GM23338 (cell line): ENCODE data around the gene WNK2. TPM values are rescaled to one million over a fixed set of nuclear protein-coding genes. Genes with fewer than 3 reads are reported as not detected.

Experiments used
- ATAC-seq: fragments of 200-7000 bp; cut with Tn5 transposase; 3 replicates; pipeline ENCODE4 v1.9.1; 2020
- DNase-seq: peaks from one replicate; pipeline ENCODE4 v3.0.0-alpha.2; 2015; ENCODE audit warnings: low spot score
- H2AFZ ChIP-seq: fragments of 200-600 bp; sonication (generic); 2 replicates; pipeline ENCODE4 v1.8.0; 2016; ENCODE audit warnings: antibody characterized with exemption, mild to moderate bottlenecking, moderate library complexity
- H3F3A ChIP-seq: fragments of 200-600 bp; sonication (generic); replicated peaks from 2 replicates; pipeline ENCODE4 v1.8.0; 2017; ENCODE audit warnings: antibody characterized with exemption, mixed run types, low read depth
- H3K27ac ChIP-seq: fragments of 200-600 bp; sonication (generic); 2 replicates; pipeline ENCODE4 v1.6.1; 2016; ENCODE audit warnings: low read depth
- H3K27me3 ChIP-seq: fragments of 200-600 bp; sonication (generic); 2 replicates; pipeline ENCODE4 v1.8.0; 2016; ENCODE audit warnings: mild to moderate bottlenecking, mixed run types, moderate library complexity; ENCODE audit not compliant: insufficient read depth
- H3K36me3 ChIP-seq: fragments of 200-600 bp; sonication (generic); 2 replicates; pipeline ENCODE4 v1.8.0; 2016; ENCODE audit warnings: mild to moderate bottlenecking; ENCODE audit not compliant: insufficient read depth
- H3K4me1 ChIP-seq: fragments of 200-600 bp; sonication (generic); 2 replicates; pipeline ENCODE4 v1.8.0; 2016; ENCODE audit warnings: mild to moderate bottlenecking, moderate library complexity; ENCODE audit not compliant: insufficient read depth
- H3K4me2 ChIP-seq: fragments of 200-600 bp; sonication (generic); 2 replicates; pipeline ENCODE4 v1.7.1; 2017; ENCODE audit warnings: mixed run types
- H3K4me3 ChIP-seq: fragments of 200-600 bp; sonication (generic); 2 replicates; pipeline ENCODE4 v1.6.1; 2016; ENCODE audit warnings: mixed run types
- H3K79me2 ChIP-seq: fragments of 200-600 bp; sonication (generic); replicated peaks from 2 replicates; pipeline ENCODE4 v1.8.0; 2017; ENCODE audit warnings: mild to moderate bottlenecking; ENCODE audit not compliant: insufficient read depth
- H3K9me2 ChIP-seq: fragments of 200-600 bp; sonication (generic); 2 replicates; pipeline ENCODE4 v1.8.0; 2017; ENCODE audit not compliant: insufficient read depth
- H4K20me1 ChIP-seq: fragments of 200-600 bp; sonication (generic); replicated peaks from 2 replicates; pipeline ENCODE4 v1.8.0; 2017; ENCODE audit warnings: mild to moderate bottlenecking; ENCODE audit not compliant: insufficient read depth
- H3K27ac Mint-ChIP-seq: 2 replicates; pipeline ENCODE4 v1.8.0; 2020; ENCODE audit warnings: inconsistent platforms, mild to moderate bottlenecking, moderate library complexity, mixed read lengths
- H3K27me3 Mint-ChIP-seq: 3 replicates; pipeline ENCODE4 v1.8.0; 2022; ENCODE audit warnings: low read depth, mild to moderate bottlenecking, moderate library complexity, mixed read lengths, inconsistent platforms; ENCODE audit not compliant: insufficient read depth, poor library complexity
- H3K36me3 Mint-ChIP-seq: 3 replicates; pipeline ENCODE4 v1.8.0; 2021; ENCODE audit warnings: low read depth, mild to moderate bottlenecking, inconsistent platforms, moderate library complexity, mixed read lengths
- H3K4me1 Mint-ChIP-seq: 3 replicates; pipeline ENCODE4 v1.8.0; 2020; ENCODE audit warnings: mild to moderate bottlenecking, inconsistent platforms, mixed read lengths
- H3K4me3 Mint-ChIP-seq: 3 replicates; pipeline ENCODE4 v1.8.0; 2021; ENCODE audit warnings: moderate library complexity, mild to moderate bottlenecking, inconsistent platforms, mixed read lengths
- H3K9me3 Mint-ChIP-seq: 3 replicates; pipeline ENCODE4 v1.8.0; 2020; ENCODE audit warnings: moderate library complexity, mild to moderate bottlenecking, inconsistent platforms, mixed read lengths
- CREB1 ChIP-seq: fragments of 250-450 bp; sonication (Bioruptor Pico); IDR thresholded peaks from 2 replicates; pipeline ENCODE4 v1.5.0; 2020; ENCODE audit warnings: low read depth, mild to moderate bottlenecking, moderate library complexity
- EZH2phosphoT487 ChIP-seq: fragments of 200-600 bp; sonication (generic); IDR thresholded peaks from one replicate; pipeline ENCODE4 v1.8.1; 2018; ENCODE audit warnings: antibody characterized with exemption; ENCODE audit not compliant: unreplicated experiment
- JUNB ChIP-seq: IDR thresholded peaks from one replicate; pipeline ENCODE4 v1.6.1; 2016; ENCODE audit warnings: antibody characterized with exemption; ENCODE audit not compliant: unreplicated experiment
- NANOG ChIP-seq: IDR thresholded peaks from 2 replicates; pipeline ENCODE4 v1.6.1; 2016; ENCODE audit warnings: antibody characterized with exemption, borderline replicate concordance
- ZNF114 ChIP-seq: fragments of 250-450 bp; sonication (Bioruptor Pico); IDR thresholded peaks from 2 replicates; pipeline ENCODE4 v1.5.0; 2020; ENCODE audit warnings: mild to moderate bottlenecking, moderate library complexity
- polyA plus RNA-seq: library from polyadenylated mRNA; unstranded; fragments of >200 nt; fragmentation: Nextera tagmentation; extraction: Ambion mirVana; gene quantifications from 2 replicates; pipeline ENCODE4 v1.2.1, GENCODE V29; 2016
- total RNA-seq: library from RNA; depleted of rRNA; stranded (reverse); fragments of >200 nt; shearing (Covaris generic); gene quantifications from 2 replicates; pipeline ENCODE4 v1.2.3, GENCODE V29; 2014
- TF ChIP-seq, protein P1 (sequence below): IDR thresholded peaks from one replicate; pipeline ENCODE4 v1.6.1; 2018; ENCODE audit warnings: antibody characterized with exemption; ENCODE audit not compliant: unreplicated experiment
- TF ChIP-seq, protein P2 (sequence below), 2 experiments: fragments of 200-600 bp in 1 of 2; sonication (generic) in 1 of 2; conservative IDR thresholded peaks; 2 replicates each; pipeline versions ENCODE4 v1.5.1 to v1.6.1; 2016 to 2017; ENCODE audit warnings: antibody characterized with exemption in 2 of 2, low read depth in 2 of 2, mild to moderate bottlenecking in 2 of 2, moderate library complexity in 1 of 2
- TF ChIP-seq, protein P3 (sequence below): IDR thresholded peaks from 2 replicates; pipeline ENCODE4 v1.6.1; 2016; ENCODE audit warnings: antibody characterized with exemption

WNK2 gene
- total and polyA plus RNA-seq, 2 experiments from 2014 or later: 56.4 to 102 TPM

DNA sequence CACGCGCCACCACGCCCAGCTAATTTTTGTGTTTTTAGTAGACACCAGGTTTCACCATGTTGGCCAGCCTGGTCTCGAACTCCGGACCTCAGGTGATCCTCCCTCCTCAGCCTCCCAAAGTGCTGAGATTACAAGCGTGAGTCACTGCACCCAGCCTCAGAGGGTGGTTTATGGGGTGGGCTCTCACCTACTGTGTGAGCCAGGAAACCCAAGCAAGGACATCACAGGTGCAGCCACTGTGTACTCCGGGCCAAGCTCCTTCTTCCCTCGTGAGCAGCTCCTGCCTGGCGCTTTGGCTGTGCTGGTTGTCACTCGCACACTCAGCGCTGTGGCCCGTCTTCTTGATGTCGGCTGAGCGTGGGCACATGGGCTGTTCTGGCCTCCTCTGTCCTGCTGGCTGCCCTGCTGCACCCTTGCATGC lies 70.1 kb downstream of the WNK2 start:
- Histone ChIP-seq H3F3A (no peaks in the 10 kb centered on the region), H3K27me3 (no peaks in the 10 kb centered on the region), H3K9me2 (no peaks in the 10 kb centered on the region), H3K4me3 (no peak overlapping the region), H2AFZ (no peak overlapping the region), H3K36me3 (no peaks in the 10 kb centered on the region), H3K4me1 (peaks cover 2% of the 10 kb centered on the region; the same call in 1 of the 2 replicates), H4K20me1 (no peaks in the 10 kb centered on the region), H3K79me2 (no peaks in the 10 kb centered on the region), H3K4me2 (no peak overlapping the region), H3K27ac (no peak overlapping the region)
- H3K36me3 Mint-ChIP-seq: peaks cover 10% of the 10 kb centered on the region; the same call in 2 of the 3 replicates
- TF ChIP-seq, protein P1, sequence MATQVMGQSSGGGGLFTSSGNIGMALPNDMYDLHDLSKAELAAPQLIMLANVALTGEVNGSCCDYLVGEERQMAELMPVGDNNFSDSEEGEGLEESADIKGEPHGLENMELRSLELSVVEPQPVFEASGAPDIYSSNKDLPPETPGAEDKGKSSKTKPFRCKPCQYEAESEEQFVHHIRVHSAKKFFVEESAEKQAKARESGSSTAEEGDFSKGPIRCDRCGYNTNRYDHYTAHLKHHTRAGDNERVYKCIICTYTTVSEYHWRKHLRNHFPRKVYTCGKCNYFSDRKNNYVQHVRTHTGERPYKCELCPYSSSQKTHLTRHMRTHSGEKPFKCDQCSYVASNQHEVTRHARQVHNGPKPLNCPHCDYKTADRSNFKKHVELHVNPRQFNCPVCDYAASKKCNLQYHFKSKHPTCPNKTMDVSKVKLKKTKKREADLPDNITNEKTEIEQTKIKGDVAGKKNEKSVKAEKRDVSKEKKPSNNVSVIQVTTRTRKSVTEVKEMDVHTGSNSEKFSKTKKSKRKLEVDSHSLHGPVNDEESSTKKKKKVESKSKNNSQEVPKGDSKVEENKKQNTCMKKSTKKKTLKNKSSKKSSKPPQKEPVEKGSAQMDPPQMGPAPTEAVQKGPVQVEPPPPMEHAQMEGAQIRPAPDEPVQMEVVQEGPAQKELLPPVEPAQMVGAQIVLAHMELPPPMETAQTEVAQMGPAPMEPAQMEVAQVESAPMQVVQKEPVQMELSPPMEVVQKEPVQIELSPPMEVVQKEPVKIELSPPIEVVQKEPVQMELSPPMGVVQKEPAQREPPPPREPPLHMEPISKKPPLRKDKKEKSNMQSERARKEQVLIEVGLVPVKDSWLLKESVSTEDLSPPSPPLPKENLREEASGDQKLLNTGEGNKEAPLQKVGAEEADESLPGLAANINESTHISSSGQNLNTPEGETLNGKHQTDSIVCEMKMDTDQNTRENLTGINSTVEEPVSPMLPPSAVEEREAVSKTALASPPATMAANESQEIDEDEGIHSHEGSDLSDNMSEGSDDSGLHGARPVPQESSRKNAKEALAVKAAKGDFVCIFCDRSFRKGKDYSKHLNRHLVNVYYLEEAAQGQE: no peak
- TF ChIP-seq NANOG: no peak
- TF ChIP-seq JUNB: no peak
- TF ChIP-seq, protein P2, sequence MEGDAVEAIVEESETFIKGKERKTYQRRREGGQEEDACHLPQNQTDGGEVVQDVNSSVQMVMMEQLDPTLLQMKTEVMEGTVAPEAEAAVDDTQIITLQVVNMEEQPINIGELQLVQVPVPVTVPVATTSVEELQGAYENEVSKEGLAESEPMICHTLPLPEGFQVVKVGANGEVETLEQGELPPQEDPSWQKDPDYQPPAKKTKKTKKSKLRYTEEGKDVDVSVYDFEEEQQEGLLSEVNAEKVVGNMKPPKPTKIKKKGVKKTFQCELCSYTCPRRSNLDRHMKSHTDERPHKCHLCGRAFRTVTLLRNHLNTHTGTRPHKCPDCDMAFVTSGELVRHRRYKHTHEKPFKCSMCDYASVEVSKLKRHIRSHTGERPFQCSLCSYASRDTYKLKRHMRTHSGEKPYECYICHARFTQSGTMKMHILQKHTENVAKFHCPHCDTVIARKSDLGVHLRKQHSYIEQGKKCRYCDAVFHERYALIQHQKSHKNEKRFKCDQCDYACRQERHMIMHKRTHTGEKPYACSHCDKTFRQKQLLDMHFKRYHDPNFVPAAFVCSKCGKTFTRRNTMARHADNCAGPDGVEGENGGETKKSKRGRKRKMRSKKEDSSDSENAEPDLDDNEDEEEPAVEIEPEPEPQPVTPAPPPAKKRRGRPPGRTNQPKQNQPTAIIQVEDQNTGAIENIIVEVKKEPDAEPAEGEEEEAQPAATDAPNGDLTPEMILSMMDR (conservative IDR thresholded peaks at IDR 0.05; ENCODE audit: low read depth in 2 of 2): no peak
- TF ChIP-seq EZH2phosphoT487: no peak
- peaks cover 3% of the 10 kb centered on the region for H3K27me3 Mint-ChIP-seq
- H3K9me3 Mint-ChIP-seq: no peaks in the 10 kb centered on the region
- ATAC-seq (no peak), DNase-seq (no peak)
- H3K4me3 Mint-ChIP-seq: no peak overlapping the region
- H3K4me1 Mint-ChIP-seq: peaks cover under 1% of the 10 kb centered on the region; the same call in 2 of the 3 replicates
- H3K27ac Mint-ChIP-seq: no peak overlapping the region

DNA sequence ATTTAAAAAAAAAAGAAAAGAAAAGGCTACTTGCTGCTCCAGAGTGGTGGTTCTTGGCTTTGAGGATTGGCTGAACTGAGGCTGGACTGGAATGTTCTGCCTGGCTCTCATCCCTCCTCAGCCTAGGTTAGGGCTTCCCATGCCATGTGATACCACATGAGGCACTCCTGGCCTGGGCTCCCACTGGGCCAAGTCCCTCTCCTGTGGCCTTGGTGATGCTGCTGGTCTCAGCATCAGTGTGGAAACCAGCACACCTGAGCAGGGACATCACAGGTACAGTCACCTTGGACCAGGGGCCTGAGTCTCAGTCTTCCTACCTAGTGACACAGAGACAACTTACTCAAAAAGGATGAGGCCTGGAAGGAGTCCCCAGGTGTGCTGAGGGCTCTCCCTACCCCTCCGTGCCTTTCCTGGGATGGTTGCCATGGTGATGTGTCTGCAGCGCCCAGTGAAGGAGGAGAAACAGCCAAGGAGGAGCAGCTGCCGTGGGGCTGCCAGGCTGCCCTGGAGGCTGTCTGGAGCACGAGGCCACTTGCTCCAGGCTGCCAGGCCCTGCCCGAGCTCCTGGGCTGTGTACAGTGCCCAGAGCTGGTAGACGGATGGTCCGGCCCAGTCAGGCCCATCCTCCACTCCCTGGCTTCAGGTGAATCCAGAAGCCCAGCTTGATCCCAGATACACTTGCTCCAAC lies 71.0 kb downstream of the WNK2 start:
- Mint-ChIP-seq H3K4me1 (no peaks in the 10 kb centered on the region; the same call in 2 of the 3 replicates), H3K27me3 (peaks cover 3% of the 10 kb centered on the region), H3K4me3 (no peak overlapping the region), H3K36me3 (peaks cover 10% of the 10 kb centered on the region; the same call in 2 of the 3 replicates), H3K27ac (peak overlapping the region; percentile 7; the same call in 1 of the 2 replicates), H3K9me3 (no peaks in the 10 kb centered on the region)
- H3K4me1 ChIP-seq: no peaks in the 10 kb centered on the region
- no peak overlapping the region for H3K27ac ChIP-seq
- H3K36me3 ChIP-seq: no peaks in the 10 kb centered on the region
- no peaks in the 10 kb centered on the region for H3K27me3 ChIP-seq
- DNase-seq: no peak
- H2AFZ ChIP-seq: no peak overlapping the region
- no peak overlapping the region for H3K4me3 ChIP-seq
- no peaks in the 10 kb centered on the region for H3F3A ChIP-seq
- H4K20me1 ChIP-seq: no peaks in the 10 kb centered on the region
- no peaks in the 10 kb centered on the region for H3K9me2 ChIP-seq
- no peak; the same call in 2 of the 3 replicates for ATAC-seq
- no peak overlapping the region for H3K4me2 ChIP-seq
- H3K79me2 ChIP-seq: no peaks in the 10 kb centered on the region
- TF ChIP-seq, protein P3, sequence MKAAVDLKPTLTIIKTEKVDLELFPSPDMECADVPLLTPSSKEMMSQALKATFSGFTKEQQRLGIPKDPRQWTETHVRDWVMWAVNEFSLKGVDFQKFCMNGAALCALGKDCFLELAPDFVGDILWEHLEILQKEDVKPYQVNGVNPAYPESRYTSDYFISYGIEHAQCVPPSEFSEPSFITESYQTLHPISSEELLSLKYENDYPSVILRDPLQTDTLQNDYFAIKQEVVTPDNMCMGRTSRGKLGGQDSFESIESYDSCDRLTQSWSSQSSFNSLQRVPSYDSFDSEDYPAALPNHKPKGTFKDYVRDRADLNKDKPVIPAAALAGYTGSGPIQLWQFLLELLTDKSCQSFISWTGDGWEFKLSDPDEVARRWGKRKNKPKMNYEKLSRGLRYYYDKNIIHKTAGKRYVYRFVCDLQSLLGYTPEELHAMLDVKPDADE: no peak
- TF ChIP-seq EZH2phosphoT487 (no peak), ZNF114 (no peak), CREB1 (CRISPR knock-in tag) (no peak)
